GM19239 (cell line): Measurements from ENCODE around the gene ENGASE.
"Not testable (repeated sequence)": the region's sequence is repeated elsewhere in the genome, so short reads cannot be mapped to it uniquely, and the experiment has no call there.

Source experiments
- DNase-seq: peaks from one replicate; pipeline ENCODE4 v3.0.0; 2011; ENCODE audit warnings: low spot score; ENCODE audit not compliant: insufficient read length
- FAIRE-seq: peaks from 2 replicates; lab custom pipeline; 2011; peaks lifted over from hg19 to GRCh38; lab: Jason Lieb, UNC

Gene ENGASE

DNA sequence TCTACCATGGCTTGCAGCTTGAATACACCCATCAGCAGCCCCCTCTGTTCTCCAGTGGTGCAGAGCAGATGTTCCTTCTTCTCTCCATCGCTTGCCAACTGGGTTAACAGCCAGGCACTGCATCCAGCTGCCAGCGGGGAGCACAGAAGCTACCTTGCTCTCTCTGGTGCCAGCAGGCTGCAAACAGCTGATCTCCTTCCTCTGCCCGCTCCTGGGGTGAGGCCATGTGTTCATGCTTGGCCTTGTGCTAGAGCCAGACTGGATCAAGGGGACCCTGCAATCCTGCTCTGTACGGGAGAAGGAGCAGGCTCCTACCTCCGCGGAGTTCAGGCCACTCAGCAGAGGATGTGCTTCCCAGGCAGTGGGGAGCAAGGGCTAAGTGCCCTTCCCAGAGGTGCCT lies 24.1 kb upstream of the ENGASE start:
- FAIRE-seq (no peak), DNase-seq (no peak)

DNA sequence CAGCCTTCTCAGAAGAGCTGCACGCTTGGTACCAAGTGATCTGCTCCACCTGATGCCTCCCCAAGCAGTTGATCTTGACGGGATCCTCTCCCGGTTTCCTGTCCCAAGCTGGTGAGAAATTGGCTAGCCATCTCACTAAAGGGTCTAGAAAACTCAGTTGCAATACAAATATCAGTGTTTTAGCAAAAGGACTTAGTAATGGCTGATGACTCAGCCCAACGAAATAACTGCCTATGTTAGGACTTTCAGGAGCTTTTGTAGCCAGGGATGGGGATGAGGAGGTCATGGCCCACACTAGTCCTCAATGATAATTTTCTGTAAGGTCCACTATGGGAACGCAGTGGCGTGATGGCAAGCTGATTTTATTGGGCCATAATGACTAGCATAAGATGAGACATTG lies 23.3 kb upstream of the ENGASE start:
- DNase-seq: no peak
- FAIRE-seq: no peak

DNA sequence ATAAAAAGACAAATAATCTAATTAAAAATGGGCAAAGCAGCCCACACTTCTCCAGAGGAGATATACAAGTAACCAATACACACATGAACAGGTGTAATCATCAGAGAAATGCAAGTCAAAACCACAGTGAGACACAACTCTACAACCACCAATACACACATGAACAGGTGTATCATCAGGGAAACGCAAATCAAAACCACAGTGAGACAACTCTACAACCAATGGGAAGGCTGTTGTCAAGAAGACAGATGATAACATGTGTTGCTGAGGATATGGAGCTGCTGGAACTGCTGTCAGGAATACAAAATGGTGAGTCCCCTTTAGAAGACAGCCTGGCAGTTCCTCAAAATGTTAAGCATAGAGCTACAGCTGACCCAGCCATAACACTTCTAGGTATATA lies 22.5 kb upstream of the ENGASE start:
- no peak for DNase-seq
- no peak for FAIRE-seq

DNA sequence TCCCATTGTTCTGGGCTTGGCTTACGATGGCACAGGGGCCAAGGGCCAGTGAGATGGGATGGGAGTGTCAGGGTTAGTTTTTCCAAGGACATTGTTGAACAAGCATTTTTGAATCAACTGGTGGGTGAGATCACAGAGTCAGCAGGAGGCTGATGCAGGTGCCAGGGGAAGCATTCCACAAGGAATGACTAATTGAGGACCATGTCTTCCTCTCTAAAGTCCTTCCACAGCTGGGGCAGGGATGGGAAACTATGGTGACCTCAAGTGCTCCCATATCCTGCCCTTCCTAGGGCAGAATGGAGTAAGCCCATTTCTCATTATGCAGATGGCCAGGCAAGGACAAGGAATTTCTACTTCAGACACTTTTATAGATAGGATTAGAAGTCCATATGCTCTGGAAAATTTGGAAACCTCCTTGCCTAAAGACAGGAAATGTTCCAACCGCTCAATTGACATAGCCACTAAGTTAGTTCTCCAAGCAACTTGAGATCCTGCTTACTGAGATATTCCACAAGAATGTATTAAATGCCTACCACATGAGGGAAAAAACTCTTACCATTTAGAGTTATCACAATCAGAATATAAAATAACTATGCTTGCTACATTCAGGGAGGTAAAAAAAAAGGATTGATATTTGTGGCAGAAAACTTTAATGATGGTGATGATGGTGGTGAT lies 21.2 kb upstream of the ENGASE start:
- DNase-seq (no peak), FAIRE-seq (no peak)

DNA sequence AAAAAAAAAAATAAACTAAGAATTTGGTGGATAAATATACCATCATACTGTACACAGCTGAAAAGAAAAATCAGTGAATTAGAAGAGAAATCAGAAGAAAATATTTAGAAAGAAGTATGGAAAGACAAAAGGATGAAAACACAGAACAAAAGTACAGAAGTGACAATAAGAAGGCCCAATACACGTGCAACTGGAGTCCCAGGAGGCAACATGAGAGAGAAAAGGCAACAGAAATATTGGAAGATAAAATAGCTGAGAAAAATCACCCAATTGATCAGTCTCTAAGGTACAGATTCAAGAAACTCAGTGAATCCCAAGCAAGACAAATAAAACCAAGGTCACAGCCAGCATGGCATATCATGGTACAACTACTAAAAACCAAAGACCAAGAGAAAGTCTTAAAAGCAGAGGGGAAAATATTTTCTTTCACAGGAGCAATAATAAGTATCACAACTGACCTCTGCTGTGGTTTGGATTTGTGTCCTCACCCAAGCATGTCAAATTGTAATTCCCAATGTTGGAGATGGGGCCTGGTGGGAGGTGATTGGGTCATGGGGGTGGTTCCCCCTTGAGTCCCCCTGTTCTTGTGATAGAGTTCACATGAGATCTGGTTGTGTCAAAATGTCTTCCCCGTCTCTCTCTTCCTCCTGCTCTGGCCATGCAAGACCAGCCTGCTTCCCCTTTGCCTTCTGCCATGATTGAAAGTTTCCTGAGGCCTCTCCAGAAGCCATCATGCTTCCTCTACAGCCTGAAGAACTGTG lies 20.2 kb upstream of the ENGASE start:
- no peak for FAIRE-seq
- no peak for DNase-seq

DNA sequence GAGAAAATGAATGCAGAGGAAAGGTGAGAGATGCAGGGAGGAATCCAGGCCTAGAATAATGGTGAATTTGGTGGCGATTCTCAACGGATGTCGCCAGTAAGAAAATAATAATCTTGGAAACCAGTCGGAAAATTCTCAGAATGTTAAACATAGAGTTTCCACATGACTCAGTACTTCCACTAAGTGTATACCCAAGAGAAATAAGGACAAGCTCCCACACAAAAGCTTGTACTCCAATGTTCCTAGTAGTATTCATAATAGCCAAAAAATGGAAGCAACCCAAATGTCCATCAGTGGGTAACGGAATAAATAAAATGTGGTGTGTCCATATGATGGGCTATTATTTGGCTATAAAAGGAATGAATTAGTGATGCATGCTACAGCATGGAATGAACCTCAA lies 19.4 kb upstream of the ENGASE start:
- no peak for FAIRE-seq
- DNase-seq: no peak

DNA sequence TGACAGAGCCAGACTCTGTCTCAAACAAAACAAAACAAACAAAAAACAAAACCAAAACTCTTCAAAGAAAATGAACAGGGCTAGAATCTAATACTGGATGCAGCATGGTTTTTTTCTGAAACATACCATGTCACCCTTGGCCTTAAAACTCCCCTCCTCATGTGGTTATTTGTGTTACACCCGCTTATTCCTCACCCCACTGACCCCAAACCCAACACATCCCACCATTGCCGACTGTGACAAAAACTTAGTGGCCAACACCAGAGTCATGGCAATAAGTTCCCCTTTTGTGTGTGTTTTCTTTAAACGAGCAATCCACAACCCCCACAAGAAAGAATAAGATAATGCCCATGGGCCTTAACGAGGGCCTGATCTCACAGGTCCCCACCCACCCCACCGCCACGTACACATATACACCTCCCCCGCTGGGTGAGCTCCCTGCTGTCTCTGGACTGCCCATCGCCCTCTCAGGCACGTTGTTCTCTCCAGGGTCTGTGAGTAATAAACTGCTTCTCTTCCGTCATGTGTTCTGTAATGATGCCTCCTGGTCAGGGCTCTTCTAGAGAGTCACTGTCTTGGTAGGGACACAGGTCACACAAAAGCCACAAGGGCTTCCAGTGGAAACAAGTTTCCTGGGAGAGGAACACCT lies 16.8 kb upstream of the ENGASE start:
- no peak for FAIRE-seq

DNA sequence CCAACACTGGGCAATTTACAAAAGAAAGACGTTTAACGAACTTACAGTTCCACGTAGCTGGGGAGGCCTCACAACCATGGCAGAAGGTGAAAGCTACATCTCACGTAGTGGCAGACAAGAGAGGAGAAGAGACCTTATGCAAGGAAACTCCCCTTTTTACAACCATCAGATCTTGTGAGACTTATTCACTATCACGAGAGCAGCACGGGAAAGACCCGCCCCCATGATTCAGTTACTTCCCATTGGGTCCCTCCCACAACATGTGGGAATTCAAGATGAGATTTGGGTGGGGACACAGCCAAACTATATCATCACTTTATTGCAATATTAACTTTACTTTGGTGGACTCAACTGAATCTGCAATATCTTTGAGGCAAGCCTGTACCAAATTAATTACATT lies 11.9 kb upstream of the ENGASE start:
- DNase-seq: no peak
- FAIRE-seq: no peak

More for the DNA sequence above, 16.8 kb upstream of the ENGASE start:
- no peak for DNase-seq

DNA sequence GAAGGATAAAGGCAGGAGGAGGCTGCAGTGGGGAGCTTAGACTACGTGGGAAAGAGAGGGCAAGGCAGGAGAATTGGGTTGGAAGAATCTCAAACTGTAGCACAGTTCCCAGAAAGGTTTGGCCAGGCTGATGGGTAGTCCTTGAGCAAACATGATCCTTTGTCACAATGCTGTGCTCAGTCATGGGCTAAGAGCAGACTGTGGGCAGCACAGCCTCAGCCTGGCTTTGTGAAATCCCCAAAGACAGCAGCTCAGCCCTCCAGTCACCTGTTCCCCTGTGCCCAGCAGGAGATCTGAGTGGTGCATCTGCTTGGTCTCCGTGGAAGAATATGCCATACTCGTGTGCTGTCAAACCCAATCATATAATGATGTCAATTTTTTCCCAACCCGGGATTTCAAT lies 10.6 kb upstream of the ENGASE start:
- DNase-seq (no peak), FAIRE-seq (no peak)

DNA sequence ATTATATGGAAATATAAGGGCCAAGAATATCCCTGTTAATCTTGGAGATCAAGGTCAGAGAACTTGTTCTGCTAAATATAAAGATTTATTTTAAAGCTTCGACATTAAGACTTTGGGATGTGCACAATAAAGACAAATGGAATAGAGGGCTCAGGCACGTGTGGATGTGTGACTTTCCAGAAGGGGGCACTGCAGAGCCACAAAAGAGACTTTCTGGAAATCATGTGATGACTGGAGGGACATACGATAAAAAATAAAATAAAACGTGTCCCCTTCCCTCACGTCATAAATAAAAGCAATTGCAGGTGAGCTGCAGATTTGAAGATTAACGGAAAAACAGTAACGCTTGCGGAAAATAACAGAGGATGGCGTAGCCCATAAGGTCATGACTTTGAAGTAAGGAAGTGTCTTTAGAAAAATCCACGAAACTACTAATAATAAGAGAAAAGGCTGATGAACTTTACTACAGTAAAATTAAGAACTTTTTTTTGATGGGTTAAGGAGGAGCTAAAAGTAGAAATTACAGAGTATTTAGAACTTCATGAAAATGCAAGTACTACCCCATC lies 9.4 kb upstream of the ENGASE start:
- no peak for DNase-seq
- FAIRE-seq: no peak

DNA sequence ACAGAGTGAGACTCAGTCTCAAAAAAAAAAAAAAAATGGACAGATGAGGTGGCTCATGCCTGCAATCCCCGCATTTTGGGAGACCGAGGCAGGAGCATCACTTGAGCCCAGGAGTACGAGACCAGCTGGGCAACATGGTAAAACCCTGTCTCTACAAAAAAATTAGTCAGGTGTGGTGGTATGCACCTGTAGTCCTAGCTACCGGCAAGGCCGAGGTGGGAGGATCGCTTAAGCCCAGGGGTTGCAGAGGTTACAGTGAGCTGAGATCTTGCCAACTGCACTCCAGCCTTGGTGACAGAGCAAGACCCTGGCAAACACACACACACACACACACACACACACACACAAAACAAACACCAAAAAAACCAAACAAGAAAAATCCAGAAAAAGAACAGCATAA lies 7.7 kb upstream of the ENGASE start:
- no peak for FAIRE-seq
- DNase-seq: no peak

DNA sequence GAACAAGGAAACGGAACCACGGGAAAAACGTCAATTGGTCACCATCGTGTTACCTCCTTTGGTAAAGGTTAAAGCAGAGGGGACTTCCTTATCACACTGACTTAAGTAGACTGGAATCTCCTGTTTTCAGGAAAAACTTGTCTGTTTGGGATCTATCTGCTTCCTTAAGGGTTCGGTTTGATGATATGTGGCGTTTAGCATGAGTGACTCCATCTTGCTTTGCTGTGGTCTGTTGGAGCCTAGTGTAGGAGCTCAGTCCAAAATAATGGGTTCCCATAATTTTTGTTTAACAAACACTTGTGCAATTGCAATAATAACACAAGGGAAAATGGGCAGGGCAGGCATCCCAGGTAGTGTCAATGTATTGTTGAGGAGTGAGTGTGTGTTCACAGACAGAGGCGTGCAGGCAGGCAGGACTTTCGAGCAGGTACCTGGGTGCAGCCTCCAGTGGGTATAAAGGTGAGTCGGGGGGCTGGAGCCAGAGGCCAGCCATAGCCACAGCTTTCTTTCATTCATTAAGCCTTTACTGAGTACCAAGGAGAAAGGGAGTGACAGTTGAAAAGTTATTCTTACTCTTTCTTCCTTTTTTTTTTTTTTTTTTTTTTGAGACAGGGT lies 4.3 kb upstream of the ENGASE start:
- DNase-seq (no peak), FAIRE-seq (no peak)

DNA sequence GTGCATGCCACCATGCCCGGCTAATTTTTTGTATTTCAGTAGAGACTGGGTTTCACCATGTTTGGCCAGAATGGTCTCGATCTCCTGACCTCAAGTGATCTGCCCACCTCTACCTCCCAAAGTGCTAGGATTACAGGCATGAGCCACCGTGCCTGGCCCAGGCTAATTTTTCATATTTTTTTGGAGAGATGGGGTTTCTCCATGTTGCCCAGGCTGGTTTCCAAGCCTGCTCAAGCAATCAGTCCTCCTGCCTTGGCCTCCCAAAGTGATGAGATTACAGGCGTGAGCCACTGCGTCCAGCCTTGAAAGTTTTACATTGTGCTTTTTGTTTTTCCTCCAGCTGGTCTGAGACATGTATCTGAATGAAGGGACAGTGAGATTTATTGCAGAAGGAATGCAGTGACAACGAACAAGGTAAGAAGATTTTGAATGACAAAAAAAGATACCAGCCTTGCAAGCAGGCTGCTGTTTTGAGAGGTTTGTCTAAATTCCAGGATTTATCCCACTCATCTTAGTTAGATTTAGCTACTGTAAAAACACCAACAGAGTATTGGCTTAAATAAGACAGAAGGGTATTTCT lies 3.4 kb upstream of the ENGASE start:
- DNase-seq (no peak), FAIRE-seq (no peak)

DNA sequence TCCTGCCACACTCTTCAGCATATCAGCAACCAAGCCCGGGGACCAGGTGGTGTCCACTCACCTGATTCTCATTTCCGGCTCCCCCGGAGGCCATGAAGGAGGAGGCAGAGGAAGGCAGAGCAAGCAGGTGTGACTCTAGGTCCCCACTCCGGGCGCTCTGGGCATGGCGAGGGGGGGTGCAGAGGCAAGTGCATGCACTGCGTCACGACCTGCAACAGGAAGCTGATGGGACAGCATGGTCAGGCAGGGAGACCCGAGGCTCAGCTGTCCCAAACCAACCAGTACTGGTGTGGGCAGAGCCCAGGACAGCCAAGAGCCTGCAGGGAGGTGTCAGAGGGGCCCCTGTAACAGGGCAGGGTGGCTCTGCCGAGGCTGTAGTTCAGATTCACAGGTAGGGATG lies 2.1 kb upstream of the ENGASE start:
- DNase-seq: no peak

DNA sequence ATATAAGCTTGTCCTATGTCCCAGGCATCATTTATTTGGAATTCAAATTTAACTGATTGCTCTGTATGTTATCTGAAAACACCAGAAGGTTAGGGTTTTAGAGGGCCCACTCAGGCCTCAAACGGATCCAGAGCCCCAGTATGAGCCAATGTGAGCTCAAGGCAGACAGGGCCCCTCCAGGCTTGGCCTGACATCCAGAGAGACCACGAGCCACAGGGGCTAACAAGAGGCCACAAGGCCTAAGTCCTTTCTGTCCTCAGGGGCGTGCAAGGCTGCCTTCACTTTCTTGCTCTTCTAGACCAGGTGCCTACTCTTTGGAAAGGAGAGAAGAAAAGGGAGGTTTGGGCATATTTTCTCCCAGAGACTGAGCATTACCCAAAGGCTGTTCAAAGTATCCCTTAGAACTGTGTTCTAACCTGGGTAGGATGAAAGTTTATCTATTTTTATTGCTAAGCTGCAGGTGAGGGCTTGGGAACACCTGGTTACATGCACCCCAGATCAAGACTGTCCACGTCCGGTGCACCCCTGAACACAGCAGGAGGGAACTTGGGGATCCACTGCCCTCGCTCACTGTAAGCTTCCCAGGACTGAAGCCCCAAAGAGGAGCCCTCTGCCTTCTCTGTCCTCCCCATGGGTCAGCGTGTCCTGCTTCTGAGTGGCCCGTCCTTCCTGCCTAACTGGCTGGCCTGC lies 1.5 kb upstream of the ENGASE start:
- DNase-seq: no peak
- no peak for FAIRE-seq

More for the DNA sequence above, 2.1 kb upstream of the ENGASE start:
- no peak for FAIRE-seq

DNA sequence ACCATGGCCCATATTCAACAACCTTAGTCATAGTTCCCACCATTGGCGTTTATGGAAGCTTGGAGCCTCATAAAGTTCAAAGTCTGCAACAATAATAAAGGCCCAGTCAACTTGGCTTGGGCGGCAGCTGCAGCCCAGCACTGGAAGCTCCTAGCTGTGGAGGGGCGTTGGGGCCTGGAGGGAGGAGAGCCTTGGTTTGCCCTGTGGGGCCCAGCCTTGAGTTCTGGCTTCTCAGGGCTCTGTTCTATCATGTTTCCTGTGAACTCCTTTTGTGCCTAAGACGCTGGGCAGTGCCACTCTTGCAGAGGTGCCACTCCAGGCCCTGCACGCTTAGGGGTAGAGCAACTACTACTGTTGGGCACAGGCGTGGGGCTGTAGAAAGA lies 927 bp upstream of the ENGASE start:
- DNase-seq (no peak), FAIRE-seq (no peak)

DNA sequence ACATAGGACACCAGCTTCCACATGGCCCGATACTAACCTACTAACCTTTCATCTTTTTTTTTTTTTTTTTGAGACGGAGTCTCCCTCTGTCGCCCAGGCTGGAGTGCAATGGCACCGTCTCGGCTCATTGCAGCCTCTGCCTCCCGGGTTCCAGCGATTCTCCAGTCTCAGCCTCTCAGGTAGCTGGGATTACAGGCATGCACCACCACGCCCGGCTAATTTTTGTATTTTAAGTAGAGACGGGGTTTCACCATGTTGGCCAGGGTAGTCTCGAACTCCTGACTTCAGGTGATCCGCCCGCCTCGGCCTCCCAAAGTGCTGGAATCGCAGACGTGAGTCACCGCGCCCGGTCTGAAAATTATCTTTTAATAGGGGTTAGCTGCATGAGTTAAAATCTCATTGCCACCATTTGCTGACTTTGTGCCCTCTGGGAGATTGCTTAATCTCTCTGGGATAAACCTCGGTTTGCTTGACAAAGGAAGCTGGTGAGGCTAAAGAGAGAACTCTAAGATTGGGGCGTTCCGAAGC lies 439 bp upstream of the ENGASE start:
- FAIRE-seq, DNase-seq: not testable (repeated sequence)

DNA sequence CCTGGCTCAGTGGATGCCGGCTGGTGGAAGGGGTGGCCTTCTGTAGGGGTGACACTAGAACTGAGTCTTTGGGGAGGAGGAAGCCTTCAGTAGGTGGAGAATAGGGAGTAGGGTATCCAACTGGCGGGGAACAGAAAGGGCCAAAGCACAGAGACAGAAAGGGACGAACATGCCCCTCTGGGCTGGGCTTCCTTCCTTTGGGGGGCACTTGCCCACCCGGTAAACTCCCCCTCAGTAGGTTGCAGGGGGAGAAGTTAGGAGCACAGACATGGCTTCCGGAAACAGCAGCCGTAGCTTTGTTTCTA lies 774 bp downstream of the ENGASE start:
- FAIRE-seq: no peak

DNA sequence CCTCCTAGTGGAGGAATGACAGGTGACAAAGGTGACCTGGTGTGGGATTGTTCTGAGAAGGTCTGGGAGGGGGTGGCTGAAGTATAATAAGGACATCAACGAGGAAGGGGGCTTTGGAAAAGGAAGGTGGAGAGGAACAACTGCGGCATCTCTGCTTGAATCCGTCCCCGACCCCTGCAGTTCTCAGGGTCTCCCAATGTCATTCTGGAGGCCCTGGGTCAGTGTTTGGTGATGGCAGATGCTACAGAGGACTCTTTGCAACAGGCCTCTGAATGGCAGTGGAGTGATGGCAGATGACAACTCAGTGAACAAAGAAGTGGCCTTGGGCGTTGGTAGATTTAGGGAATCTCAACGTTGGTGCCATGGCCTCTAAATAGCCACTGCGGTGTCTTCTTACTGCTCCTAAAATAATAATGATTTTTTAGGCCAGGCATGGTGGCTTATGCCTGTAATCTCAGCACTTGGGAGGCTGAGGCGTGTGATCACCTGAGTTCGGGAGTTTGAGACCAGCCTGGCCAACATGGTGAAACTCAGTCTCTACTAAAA lies 1.3 kb downstream of the ENGASE start:
- FAIRE-seq (no peak), DNase-seq (no peak)

More for the DNA sequence above, 774 bp downstream of the ENGASE start:
- no peak for DNase-seq
